ENCODE data around the gene PSMF1. TPM values are rescaled to one million over a fixed set of nuclear protein-coding genes. Genes with fewer than 3 reads are reported as not detected.
A peak's percentile ranks its signal among the peaks of the same experiment; 100 is the strongest.

Gene PSMF1
- total and polyA plus RNA-seq, 2 donors (not counting 3 experiments of a cell fraction or from before 2014, with no cell fraction given), result 142 to 354 TPM

- BruUV-seq (replicated peaks), result no TSS peak
- intact Hi-C loops (cut with micrococcal nuclease) (loop anchor here (1.0 to 10.0 kb wide), 3 partner anchors 104 to 394 kb away; no protein-coding TSS in a partner anchor), dilution Hi-C loops (cut with MboI; ENCODE audit: extremely low pct_ligation_motif_present, low sequenced_read_pairs) (no loop called here)
- peaks cover 8 to 39% of the 10 kb centered on the region in 2 experiments for H3K27me3 ChIP-seq (ENCODE audit: control insufficient read depth in 2 of 2, insufficient read depth in 2 of 2, low read length in 2 of 2)
- H4K20me1 ChIP-seq (replicated peaks; ENCODE audit: control insufficient read depth, extremely low read depth, insufficient read depth, low read length), result no peaks in the 10 kb centered on the region
- H3K4me1 ChIP-seq (ENCODE audit: control insufficient read depth, extremely low read depth, insufficient read depth, low read length), result no peaks in the 10 kb centered on the region
- no peaks in the 10 kb centered on the region for H3K36me3 ChIP-seq (ENCODE audit: control insufficient read depth in 2 of 2, extremely low read depth in 1 of 2, insufficient read depth in 2 of 2, low read length in 2 of 2)
- CTCF ChIA-PET, result interaction anchor here (0.6 to 2.4 kb wide), 26 partner anchors 10 to 397 kb away, joined by 3 to 15 read pairs (median 4); partner anchors contain the start of genes C20orf202 and NSFL1C
- H3K4me3 ChIP-seq (replicated peaks in 1 of 3; ENCODE audit: insufficient read depth in 1 of 3, low read depth in 1 of 3, low read length in 3 of 3), result no peak overlapping the region
- no peak overlapping the region for H3K27ac ChIP-seq (ENCODE audit: insufficient read depth, low read depth, low read length)
- H3K9ac ChIP-seq (replicated peaks; ENCODE audit: extremely low read depth, insufficient read depth, low read length), result no peak overlapping the region
- H3K9me1 ChIP-seq (replicated peaks; ENCODE audit: control insufficient read depth, extremely low read depth, insufficient read depth, low read length), result no peaks in the 10 kb centered on the region
- no peaks in the 10 kb centered on the region for H3K79me2 ChIP-seq (ENCODE audit: control insufficient read depth, insufficient read depth, low read length)
- FAIRE-seq (peak; percentile 88), DNase-seq (ENCODE audit: low read depth, low spot score) (peak; percentile 63)
- no peak overlapping the region for H3K4me2 ChIP-seq (ENCODE audit: insufficient read depth, low read length)
- TF ChIP-seq CTCF (IDR thresholded peaks at IDR 0.05; ENCODE audit: extremely low read depth in 1 of 2, insufficient read depth in 1 of 2, low read depth in 1 of 2, low read length in 2 of 2) (peak; percentile 81 to 91), JUN (IDR thresholded peaks at IDR 0.05; ENCODE audit: borderline replicate concordance, insufficient read depth, insufficient read length, low read depth) (no peak), EZH2 (IDR thresholded peaks at IDR 0.05; ENCODE audit: borderline replicate concordance, low read depth, low read length, severe bottlenecking) (peak; percentile 50)
- POLR2A ChIA-PET, result no interaction called here
- peak overlapping the region; percentile 60 for H2AFZ ChIP-seq (ENCODE audit: low read depth, low read length)
- no peaks in the 10 kb centered on the region for H3K9me3 ChIP-seq (replicated peaks; ENCODE audit: control insufficient read depth, insufficient read depth, low read length)
Observed at GRCh38 chr20:1212607-1213396, 94.4 kb downstream of the PSMF1 start.

- Histone ChIP-seq H3K4me3 (replicated peaks in 1 of 3; ENCODE audit: insufficient read depth in 1 of 3, low read depth in 1 of 3, low read length in 3 of 3) (no peak overlapping the region), H2AFZ (ENCODE audit: low read depth, low read length) (no peak overlapping the region), H3K4me1 (ENCODE audit: control insufficient read depth, extremely low read depth, insufficient read depth, low read length) (no peaks in the 10 kb centered on the region), H3K9me1 (replicated peaks; ENCODE audit: control insufficient read depth, extremely low read depth, insufficient read depth, low read length) (no peaks in the 10 kb centered on the region), H3K9me3 (replicated peaks; ENCODE audit: control insufficient read depth, insufficient read depth, low read length) (no peaks in the 10 kb centered on the region), H3K4me2 (ENCODE audit: insufficient read depth, low read length) (no peak overlapping the region), H4K20me1 (replicated peaks; ENCODE audit: control insufficient read depth, extremely low read depth, insufficient read depth, low read length) (no peaks in the 10 kb centered on the region), H3K79me2 (ENCODE audit: control insufficient read depth, insufficient read depth, low read length) (no peaks in the 10 kb centered on the region), H3K9ac (replicated peaks; ENCODE audit: extremely low read depth, insufficient read depth, low read length) (no peak overlapping the region), H3K36me3 (ENCODE audit: control insufficient read depth in 2 of 2, extremely low read depth in 1 of 2, insufficient read depth in 2 of 2, low read length in 2 of 2) (no peaks in the 10 kb centered on the region), H3K27ac (ENCODE audit: insufficient read depth, low read depth, low read length) (no peak overlapping the region), H3K27me3 (ENCODE audit: control insufficient read depth in 2 of 2, insufficient read depth in 2 of 2, low read length in 2 of 2) (peaks cover 6 to 24% of the 10 kb centered on the region in 2 experiments)
- TF ChIP-seq MAX (IDR thresholded peaks at IDR 0.05; ENCODE audit: insufficient read depth, insufficient read length) (no peak), CTCF (IDR thresholded peaks at IDR 0.05; ENCODE audit: extremely low read depth in 1 of 2, insufficient read depth in 1 of 2, low read depth in 1 of 2, low read length in 2 of 2) (no peak), GATA2 (IDR thresholded peaks at IDR 0.05; ENCODE audit: insufficient read depth, insufficient read length, low read depth, low read length) (no peak)
- DNase-seq (ENCODE audit: low read depth, low spot score), result no peak
- ChIA-PET POLR2A (no interaction called here), CTCF (no interaction called here)
- BruUV-seq (replicated peaks), result no TSS peak
- dilution Hi-C loops (cut with MboI; ENCODE audit: extremely low pct_ligation_motif_present, low sequenced_read_pairs), result no loop called here
- intact Hi-C loops (cut with micrococcal nuclease), result loop anchor here (10.0 kb wide), 1 partner anchor 260 kb away; no protein-coding TSS in a partner anchor
- no peak for FAIRE-seq
Observed at GRCh38 chr20:1214838-1215261, 96.4 kb downstream of the PSMF1 start.

Measured in endothelial cell of umbilical vein (primary cell).